Measurements from ENCODE around the gene CLIC5. TPM values are rescaled to one million over a fixed set of nuclear protein-coding genes. Genes with fewer than 3 reads are reported as not detected.

CLIC5 gene
- total RNA-seq, 4 donors from 2014 or later = 78.6 to 97.0 (median 91.7) TPM

DNA sequence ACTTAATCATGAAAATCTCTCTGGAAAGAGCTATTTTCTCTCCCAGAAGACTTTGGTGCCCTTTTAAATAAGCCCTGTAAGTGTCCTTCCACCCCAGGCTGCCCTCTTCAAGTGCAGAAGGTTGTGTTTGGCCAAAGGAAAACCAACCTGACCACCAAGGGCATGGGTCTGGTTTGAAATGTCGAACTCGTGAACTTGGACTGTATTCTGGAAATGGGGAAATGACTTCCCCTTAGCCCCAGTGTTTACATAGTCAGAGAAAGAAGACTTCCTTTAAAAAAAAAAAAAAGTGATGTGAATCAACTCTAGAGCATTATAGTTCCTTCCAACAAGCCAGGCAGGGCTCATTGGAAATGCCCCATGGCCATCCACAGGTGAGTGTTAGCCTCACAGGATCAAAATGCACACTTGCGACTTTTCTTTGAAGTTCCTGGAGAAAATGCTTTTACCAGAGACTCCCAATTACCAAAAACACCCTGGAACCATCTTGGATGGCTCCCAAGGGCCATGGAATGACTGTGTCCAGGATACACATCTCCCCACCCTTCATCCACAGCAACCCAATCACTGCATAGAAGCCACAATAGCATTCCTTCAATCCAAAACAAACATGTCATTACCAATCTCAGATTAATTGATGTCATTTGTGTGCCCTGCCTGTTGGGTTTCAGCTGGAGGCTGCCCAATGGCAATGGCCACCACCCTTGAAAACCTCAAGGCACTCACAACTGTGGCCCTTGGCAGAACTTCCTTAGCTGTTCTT is 133.8 kb downstream of the CLIC5 start:
- DNase-seq = no peak
- Histone ChIP-seq H3K36me3 (no peaks in the 10 kb centered on the region), H3K27ac (no peak overlapping the region), H3K4me3 (no peak overlapping the region), H3K9me3 (no peaks in the 10 kb centered on the region), H3K4me1 (no peaks in the 10 kb centered on the region), H3K27me3 (no peaks in the 10 kb centered on the region)
- in situ Hi-C loops (cut with MboI; ENCODE audit: low sequenced_read_pairs in 4 of 4) = no loop called here
- intact Hi-C loops (cut with DNase I; ENCODE audit: low total_unique reads) = no loop called here
- ATAC-seq = no peak
- TF ChIP-seq, protein P1, sequence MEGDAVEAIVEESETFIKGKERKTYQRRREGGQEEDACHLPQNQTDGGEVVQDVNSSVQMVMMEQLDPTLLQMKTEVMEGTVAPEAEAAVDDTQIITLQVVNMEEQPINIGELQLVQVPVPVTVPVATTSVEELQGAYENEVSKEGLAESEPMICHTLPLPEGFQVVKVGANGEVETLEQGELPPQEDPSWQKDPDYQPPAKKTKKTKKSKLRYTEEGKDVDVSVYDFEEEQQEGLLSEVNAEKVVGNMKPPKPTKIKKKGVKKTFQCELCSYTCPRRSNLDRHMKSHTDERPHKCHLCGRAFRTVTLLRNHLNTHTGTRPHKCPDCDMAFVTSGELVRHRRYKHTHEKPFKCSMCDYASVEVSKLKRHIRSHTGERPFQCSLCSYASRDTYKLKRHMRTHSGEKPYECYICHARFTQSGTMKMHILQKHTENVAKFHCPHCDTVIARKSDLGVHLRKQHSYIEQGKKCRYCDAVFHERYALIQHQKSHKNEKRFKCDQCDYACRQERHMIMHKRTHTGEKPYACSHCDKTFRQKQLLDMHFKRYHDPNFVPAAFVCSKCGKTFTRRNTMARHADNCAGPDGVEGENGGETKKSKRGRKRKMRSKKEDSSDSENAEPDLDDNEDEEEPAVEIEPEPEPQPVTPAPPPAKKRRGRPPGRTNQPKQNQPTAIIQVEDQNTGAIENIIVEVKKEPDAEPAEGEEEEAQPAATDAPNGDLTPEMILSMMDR (IDR thresholded peaks at IDR 0.05 in 4 of 5, conservative IDR thresholded peaks at IDR 0.05 in 1 of 5) = no peak
- no peak for TF ChIP-seq POLR2A (IDR thresholded peaks at IDR 0.05)

DNA sequence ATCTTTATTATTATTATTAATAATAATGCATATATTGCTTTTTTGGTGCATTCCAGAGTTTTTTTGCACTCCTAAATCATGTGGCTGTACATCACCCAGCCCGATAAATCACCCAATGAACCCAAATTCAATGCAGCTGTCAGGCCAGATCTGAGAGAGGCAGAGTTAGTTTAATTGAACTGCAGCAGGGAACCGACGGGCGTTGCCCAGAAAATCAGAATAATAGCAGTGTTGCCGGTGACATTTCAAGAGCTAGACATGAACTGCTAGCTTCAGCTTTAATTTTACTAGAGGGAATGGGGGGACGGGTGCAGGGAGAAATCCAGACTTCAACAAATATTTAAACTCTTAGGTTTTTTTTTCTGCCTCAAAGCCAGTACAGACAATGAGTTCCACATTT is 135.0 kb downstream of the CLIC5 start:
- H3K36me3 ChIP-seq = no peaks in the 10 kb centered on the region
- no peak for ATAC-seq
- intact Hi-C loops (cut with DNase I; ENCODE audit: low total_unique reads) (no loop called here), in situ Hi-C loops (cut with MboI; ENCODE audit: low sequenced_read_pairs in 4 of 4) (no loop called here)
- H3K27ac ChIP-seq = no peak overlapping the region
- H3K9me3 ChIP-seq = no peaks in the 10 kb centered on the region
- no peaks in the 10 kb centered on the region for H3K4me1 ChIP-seq
- TF ChIP-seq, protein P1 (IDR thresholded peaks at IDR 0.05 in 4 of 5, conservative IDR thresholded peaks at IDR 0.05 in 1 of 5) = no peak
- TF ChIP-seq POLR2A (IDR thresholded peaks at IDR 0.05) = no peak
- H3K4me3 ChIP-seq = no peak overlapping the region
- no peak for DNase-seq
- no peaks in the 10 kb centered on the region for H3K27me3 ChIP-seq

DNA sequence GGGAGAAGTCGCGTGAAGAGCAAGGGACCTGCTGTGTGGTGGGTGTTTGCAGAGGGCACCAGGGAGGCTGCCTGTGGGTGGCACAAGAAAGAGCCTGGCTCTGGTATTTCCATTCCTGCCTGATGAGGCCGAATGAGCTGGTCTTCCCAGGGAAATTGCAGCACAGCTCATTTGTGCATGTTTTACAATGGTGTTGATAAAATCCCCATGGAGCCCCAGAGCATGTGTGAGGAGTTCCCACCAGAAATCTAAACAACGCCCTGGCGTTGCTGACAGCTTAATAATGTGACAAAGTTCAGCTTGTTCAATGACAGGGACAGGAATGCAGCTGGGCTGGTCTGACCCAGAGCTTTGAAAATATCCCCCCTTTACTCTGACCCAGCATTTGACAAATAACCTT is 135.5 kb downstream of the CLIC5 start:
- H3K9me3 ChIP-seq = no peaks in the 10 kb centered on the region
- no peaks in the 10 kb centered on the region for H3K36me3 ChIP-seq
- intact Hi-C loops (cut with DNase I; ENCODE audit: low total_unique reads) = no loop called here
- H3K4me1 ChIP-seq = no peaks in the 10 kb centered on the region
- no peak overlapping the region for H3K27ac ChIP-seq
- no peaks in the 10 kb centered on the region for H3K27me3 ChIP-seq
- no peak overlapping the region for H3K4me3 ChIP-seq
- peak in 1 of 2 donors; percentile 33 for ATAC-seq
- TF ChIP-seq, protein P1 (IDR thresholded peaks at IDR 0.05 in 4 of 5, conservative IDR thresholded peaks at IDR 0.05 in 1 of 5) = no peak
- TF ChIP-seq POLR2A (IDR thresholded peaks at IDR 0.05) = no peak
- in situ Hi-C loops (cut with MboI; ENCODE audit: low sequenced_read_pairs in 4 of 4) = no loop called here
- DNase-seq = no peak

DNA sequence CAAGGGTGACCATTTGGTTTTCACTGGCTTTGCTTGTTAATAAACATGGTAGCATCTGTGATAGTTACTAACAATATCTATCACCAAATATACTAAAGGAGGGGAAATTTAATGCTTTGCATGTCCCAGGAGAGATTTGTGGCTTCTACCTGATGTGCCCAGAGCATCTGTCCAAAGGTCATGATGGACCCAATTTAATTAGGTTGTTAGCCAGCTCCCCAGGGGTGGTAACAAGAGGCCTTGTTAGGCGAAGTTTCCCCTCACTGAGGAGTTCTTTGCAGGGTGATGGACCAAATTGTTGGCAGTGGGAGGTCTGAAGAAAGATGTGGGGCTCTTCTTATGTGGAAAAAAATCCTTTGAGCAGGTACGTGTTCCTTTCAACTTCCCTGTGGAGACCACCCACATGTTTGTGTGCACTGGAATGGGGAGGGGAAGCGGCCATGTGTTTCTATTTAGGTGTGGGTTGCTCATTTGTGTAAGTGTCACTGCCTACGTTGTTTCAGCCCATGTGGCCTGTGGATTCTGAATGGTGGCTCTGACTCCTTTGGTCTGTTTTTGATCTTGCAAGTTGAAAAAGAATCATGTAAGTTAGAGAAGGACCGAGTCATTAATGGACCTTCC is 137.6 kb downstream of the CLIC5 start:
- H3K27me3 ChIP-seq = no peaks in the 10 kb centered on the region
- H3K4me1 ChIP-seq = no peaks in the 10 kb centered on the region
- intact Hi-C loops (cut with DNase I; ENCODE audit: low total_unique reads) (no loop called here), in situ Hi-C loops (cut with MboI; ENCODE audit: low sequenced_read_pairs in 4 of 4) (no loop called here)
- no peak overlapping the region for H3K27ac ChIP-seq
- no peaks in the 10 kb centered on the region for H3K9me3 ChIP-seq
- DNase-seq (no peak), ATAC-seq (no peak)
- TF ChIP-seq, protein P1 (IDR thresholded peaks at IDR 0.05 in 4 of 5, conservative IDR thresholded peaks at IDR 0.05 in 1 of 5) = no peak
- no peak for TF ChIP-seq POLR2A (IDR thresholded peaks at IDR 0.05)
- no peaks in the 10 kb centered on the region for H3K36me3 ChIP-seq
- no peak overlapping the region for H3K4me3 ChIP-seq
